Measurements from ENCODE around the gene PCSK2. TPM values are rescaled to one million over a fixed set of nuclear protein-coding genes. Genes with fewer than 3 reads are reported as not detected.
A peak's percentile ranks its signal among the peaks of the same experiment; 100 is the strongest.

The PCSK2 gene
- total and polyA plus RNA-seq, 8 donors, result 5.4 to 51.0 (median 9.3) TPM

GRCh38 chr20:17358854-17359253 is 132.0 kb downstream of the PCSK2 start:
- ATAC-seq (no peak), DNase-seq (no peak), FAIRE-seq (no peak)
- H3K4me1 ChIP-seq, result no peaks in the 10 kb centered on the region
- no peaks in the 10 kb centered on the region for H3K36me3 ChIP-seq
- no peak for TF ChIP-seq CTCF (IDR thresholded peaks at IDR 0.05)
- H3K4me3 ChIP-seq, result no peak overlapping the region
- H3K9me3 ChIP-seq, result no peaks in the 10 kb centered on the region
- intact Hi-C loops (cut with DNase I), result no loop called here
- WGBS, 2 donors, result 57 to 74% methylated on average over 1 of the region's 1 CpG
- H3K27ac ChIP-seq, result no peak overlapping the region
- no peaks in the 10 kb centered on the region for H3K27me3 ChIP-seq

- DNase-seq, result no peak
- Histone ChIP-seq H3K4me1 (no peaks in the 10 kb centered on the region), H3K9me3 (no peaks in the 10 kb centered on the region), H3K36me3 (no peaks in the 10 kb centered on the region), H3K27ac (no peak overlapping the region), H3K27me3 (no peaks in the 10 kb centered on the region), H3K4me3 (no peak overlapping the region)
- no peak for ATAC-seq
- 67 to 82% methylated on average over 4 of the region's 4 CpGs for WGBS, 2 donors
- TF ChIP-seq CTCF (IDR thresholded peaks at IDR 0.05), result no peak
- intact Hi-C loops (cut with DNase I), result no loop called here
- no peak for FAIRE-seq
These were observed 137.8 kb downstream of the PCSK2 start for GRCh38 chr20:17364681-17365080.

- Histone ChIP-seq H3K4me1 (no peaks in the 10 kb centered on the region), H3K27me3 (no peaks in the 10 kb centered on the region), H3K36me3 (no peaks in the 10 kb centered on the region), H3K27ac (no peak overlapping the region), H3K9me3 (no peaks in the 10 kb centered on the region), H3K4me3 (no peak overlapping the region)
- TF ChIP-seq CTCF (IDR thresholded peaks at IDR 0.05), result no peak
- FAIRE-seq, result no peak
- ATAC-seq, result no peak
- 72 to 75% methylated on average over 4 of the region's 4 CpGs for WGBS, 2 donors
- DNase-seq, result no peak
- intact Hi-C loops (cut with DNase I), result no loop called here
These were observed 139.0 kb downstream of the PCSK2 start for GRCh38 chr20:17365831-17366230.

- no peak overlapping the region for H3K27ac ChIP-seq
- H3K27me3 ChIP-seq, result no peaks in the 10 kb centered on the region
- H3K36me3 ChIP-seq, result no peaks in the 10 kb centered on the region
- TF ChIP-seq CTCF (IDR thresholded peaks at IDR 0.05), result no peak
- FAIRE-seq (no peak), ATAC-seq (no peak), DNase-seq (no peak)
- WGBS, 2 donors, result 49 to 63% methylated on average over 2 of the region's 2 CpGs
- no peaks in the 10 kb centered on the region for H3K9me3 ChIP-seq
- no peaks in the 10 kb centered on the region for H3K4me1 ChIP-seq
- intact Hi-C loops (cut with DNase I), result no loop called here
- H3K4me3 ChIP-seq, result no peak overlapping the region
These were observed 142.7 kb downstream of the PCSK2 start for GRCh38 chr20:17369506-17369905.

- FAIRE-seq, result no peak
- intact Hi-C loops (cut with DNase I), result no loop called here
- ATAC-seq, result peak in 1 of 4 donors; percentile 27
- Histone ChIP-seq H3K36me3 (no peaks in the 10 kb centered on the region), H3K9me3 (no peaks in the 10 kb centered on the region), H3K4me3 (no peak overlapping the region), H3K4me1 (no peaks in the 10 kb centered on the region), H3K27me3 (no peaks in the 10 kb centered on the region), H3K27ac (no peak overlapping the region)
- WGBS, 2 donors, result 37 to 45% methylated on average over 6 of the region's 6 CpGs
- DNase-seq, result no peak
- TF ChIP-seq CTCF (IDR thresholded peaks at IDR 0.05), result no peak
These were observed 146.1 kb downstream of the PCSK2 start for GRCh38 chr20:17372806-17373440.
